Right renal pelvis (tissue), 4 donors: ENCODE measurements around the gene SORBS2. TPM values are rescaled to one million over a fixed set of nuclear protein-coding genes. Genes with fewer than 3 reads are reported as not detected.

Experiments
- DNase-seq, 4 donors: peaks; one replicate each; pipeline ENCODE4 v3.0.0-alpha.2; 2013; ENCODE audit warnings: low read depth in 4 of 4, low spot score in 3 of 4, missing footprints in 1 of 4
- polyA plus RNA-seq, 4 donors: library from polyadenylated mRNA; unstranded; fragments of 120-200 nt; gene quantifications; one replicate each; pipeline ENCODE4 v1.2.1, GENCODE V29; 2013; ENCODE audit not compliant: insufficient read length in 4 of 4

Gene SORBS2
- polyA plus RNA-seq, 4 donors = 68.7 to 80.9 (median 71.8) TPM

DNA sequence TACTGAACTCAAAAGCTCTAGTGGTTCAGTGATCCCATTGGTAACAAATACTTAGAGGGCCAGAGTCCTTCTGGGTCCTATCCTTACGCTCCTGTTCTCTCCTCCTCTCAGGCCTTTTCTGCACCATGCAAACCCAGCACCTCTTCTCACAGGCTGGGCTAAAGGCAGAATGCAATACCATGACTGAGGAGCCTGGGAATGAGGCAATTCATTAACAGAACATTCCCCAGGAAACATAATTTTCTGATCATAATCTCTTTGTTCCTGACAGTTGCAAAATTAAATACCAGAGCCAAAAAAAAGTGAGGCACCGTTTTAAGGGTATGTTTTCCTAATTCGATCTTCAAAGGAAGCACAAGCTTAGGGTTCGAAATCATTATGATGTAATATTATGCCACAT lies 9.0 kb downstream of the SORBS2 start:
- DNase-seq = no peak

DNA sequence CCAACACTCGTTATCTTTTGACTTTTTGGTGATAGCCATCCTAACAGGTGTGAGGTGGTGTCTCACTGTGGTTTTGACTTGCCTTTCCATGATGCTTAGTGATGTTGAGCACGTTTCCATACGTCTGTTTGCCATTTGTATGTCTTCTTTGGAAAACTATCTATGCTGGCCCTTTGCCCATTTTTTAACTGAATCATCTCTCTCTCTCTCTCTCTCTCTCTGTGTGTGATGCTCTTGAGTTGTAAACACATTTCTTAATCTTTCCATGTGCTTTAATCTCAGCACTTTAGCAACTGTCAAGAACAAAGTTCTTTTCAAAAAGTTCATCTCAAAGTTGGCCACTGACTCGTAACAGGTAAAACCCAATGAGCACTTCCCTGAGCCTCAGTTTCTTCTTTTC lies 10.5 kb downstream of the SORBS2 start:
- no peak for DNase-seq

DNA sequence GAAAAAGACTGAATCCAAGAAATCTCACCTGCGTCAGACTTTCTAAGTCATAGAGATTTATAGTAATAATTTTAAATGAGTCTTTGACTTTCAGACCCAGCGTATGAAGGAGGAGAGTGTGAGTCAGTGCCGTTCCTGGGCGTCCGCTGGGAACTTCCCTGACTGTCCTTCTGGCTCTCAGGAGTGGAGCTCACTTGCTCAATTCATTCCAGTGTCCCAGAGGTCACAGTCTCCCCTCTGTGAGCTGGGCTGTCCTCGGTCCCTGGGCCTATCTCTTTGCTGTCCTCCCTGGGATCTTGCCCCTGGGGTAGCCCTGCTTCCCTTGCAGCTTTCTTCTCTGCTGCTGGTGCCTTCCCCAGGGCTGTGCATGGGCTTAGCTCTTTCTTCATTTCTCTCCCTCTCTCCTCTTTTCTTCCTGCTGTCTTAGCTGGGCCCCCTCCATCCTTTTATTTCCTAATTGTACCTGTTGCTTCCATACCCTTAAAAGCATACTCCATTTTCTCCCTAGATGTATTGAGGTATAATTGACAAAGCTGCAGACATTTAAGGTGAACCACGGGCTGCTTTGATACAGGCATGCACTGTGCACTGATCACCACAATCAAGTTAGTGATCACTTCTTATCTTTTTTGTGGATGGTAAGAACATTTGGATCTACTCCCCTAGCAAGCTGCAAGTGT lies 11.6 kb downstream of the SORBS2 start:
- DNase-seq = no peak

DNA sequence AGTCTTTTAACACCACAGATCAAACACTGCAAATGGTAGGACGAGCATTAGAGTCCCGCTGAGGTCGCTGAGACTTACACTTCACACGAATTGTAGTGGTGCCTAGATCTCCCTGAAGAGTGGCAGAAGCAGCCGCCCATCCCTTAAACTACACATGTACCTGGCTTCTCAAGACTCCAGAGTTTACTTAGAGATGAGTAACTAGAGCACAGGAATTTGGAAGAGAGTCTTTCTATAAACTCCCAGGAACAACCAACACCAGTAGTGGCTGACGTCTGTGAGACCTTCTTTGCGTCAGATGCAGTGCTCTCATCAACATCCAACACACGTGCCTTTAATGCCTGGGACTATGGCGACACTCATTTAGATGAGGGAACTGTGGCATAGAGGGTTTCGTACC lies 12.6 kb downstream of the SORBS2 start:
- no peak for DNase-seq

DNA sequence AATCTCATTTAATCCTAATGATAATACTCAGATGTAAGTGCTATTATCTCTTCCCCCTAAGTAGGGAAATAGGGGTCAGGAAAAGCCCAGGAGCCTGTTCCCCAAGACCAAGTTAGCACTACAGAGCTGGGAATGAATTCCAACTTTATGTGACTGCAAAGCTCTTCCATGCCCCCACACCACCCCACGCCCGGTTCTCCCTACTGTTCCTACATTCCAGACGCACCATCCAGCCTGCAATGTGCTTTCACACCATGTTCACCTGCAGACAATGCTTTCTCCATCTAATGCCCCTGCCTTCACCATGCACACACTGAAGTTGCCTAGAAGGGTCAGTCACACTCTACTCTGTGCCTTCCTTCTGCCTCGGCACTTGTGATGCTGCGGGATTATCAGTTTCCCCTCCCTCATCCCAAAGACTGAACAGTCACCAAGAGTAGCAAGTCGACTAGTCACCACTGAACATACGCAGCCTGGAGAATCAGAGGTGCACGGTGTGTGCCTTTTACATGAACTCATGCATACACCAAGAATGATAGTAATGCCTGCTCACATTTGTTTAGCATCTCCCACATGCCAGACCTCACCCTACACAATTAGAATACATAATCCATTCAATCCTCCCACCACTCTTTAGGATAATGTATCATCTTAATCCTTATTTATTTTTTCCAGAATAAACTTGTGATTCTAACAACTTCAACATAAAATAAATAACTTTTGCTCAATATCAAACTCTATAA lies 14.2 kb downstream of the SORBS2 start:
- DNase-seq = no peak

DNA sequence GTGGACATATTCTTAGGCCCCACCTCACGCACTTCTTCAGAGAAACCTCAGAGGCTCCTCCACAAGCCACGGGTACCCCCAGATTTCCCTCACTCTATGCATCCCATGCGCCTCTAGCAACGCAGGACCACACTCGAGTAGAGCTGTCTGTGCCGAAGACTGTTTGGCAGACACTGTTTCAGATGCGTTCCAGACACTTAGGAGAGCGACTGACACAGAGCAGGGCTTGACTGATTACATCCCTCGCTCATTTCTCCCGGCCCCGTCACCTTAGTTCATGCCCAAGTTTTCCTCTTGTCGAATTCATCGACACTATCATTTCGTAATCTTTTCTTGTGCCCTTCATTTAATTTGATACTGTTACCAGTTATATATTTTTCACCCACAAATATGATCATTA lies 15.0 kb downstream of the SORBS2 start:
- DNase-seq = no peak

DNA sequence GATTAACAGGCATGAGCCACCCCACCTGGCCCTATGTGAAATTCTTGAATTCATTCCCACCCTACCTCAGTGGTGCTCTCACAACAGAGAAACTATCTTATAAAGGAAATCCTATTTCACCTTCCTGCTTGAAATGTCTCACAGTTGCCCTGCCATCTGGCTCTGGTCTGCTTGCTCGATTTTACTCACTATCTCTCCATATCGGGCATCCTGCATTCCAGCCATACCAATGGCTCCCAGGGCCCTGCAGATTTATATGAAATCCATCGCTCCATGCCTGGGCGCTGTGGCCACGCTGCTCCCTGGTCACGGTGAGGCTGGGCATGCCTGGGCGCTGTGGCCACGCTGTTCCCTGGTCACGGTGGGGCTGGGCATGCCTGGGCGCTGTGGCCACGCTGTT lies 15.8 kb downstream of the SORBS2 start:
- no peak for DNase-seq

DNA sequence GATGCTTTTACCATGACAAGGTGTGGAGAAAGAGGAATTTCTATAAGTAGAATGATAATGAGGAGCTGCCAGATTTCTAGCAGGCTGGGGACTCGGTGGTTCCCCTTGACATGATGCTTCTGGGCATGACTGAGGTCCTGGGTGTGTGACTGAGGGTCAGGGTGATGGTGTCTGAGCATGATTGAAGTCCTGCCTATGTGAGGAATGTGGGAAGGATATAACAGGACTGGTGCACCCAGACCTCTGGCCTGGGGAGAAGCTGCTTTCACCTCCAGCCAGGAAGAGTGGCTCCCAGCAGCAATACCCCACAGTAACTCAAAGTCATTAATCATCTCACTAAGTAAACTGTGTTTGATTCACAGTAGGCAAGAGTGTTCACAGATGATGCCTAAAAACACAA lies 17.4 kb downstream of the SORBS2 start:
- no peak for DNase-seq

DNA sequence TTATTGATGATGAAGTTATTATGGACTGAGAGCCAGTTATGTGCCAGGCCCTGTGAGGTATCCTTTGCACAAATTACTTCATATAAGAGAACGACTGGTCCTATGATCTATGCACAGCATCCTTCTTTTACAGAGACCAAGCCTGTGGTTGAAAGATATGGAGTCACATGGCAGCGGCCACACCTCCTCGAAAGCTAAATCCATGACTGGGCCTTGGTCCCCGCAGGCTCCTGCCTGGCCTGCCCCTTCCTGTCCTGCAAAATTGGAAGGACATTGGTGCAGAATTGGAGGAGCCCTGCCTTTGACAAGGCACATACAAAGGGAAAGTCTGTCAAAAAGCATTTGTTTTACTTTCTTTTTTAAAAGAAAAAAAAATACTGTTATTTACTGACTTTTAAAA lies 18.3 kb downstream of the SORBS2 start:
- no peak for DNase-seq

DNA sequence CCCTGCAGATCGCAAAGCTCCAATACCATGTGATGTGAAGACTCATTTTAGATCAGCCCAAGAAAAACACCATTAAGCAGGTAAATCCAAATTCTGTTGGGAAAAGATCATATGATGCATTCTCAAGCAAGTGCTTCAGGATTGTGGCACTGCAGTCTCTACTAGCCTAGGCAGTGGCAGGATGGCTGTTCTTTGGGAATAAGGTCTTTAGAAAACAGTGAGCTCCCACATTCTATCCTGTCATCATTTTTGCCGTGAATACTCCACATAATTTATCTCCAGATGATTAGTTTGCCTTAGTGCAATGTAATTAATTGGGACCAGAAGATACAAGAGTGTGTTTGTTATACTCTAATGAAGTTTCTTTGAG lies 18.9 kb downstream of the SORBS2 start:
- no peak for DNase-seq

DNA sequence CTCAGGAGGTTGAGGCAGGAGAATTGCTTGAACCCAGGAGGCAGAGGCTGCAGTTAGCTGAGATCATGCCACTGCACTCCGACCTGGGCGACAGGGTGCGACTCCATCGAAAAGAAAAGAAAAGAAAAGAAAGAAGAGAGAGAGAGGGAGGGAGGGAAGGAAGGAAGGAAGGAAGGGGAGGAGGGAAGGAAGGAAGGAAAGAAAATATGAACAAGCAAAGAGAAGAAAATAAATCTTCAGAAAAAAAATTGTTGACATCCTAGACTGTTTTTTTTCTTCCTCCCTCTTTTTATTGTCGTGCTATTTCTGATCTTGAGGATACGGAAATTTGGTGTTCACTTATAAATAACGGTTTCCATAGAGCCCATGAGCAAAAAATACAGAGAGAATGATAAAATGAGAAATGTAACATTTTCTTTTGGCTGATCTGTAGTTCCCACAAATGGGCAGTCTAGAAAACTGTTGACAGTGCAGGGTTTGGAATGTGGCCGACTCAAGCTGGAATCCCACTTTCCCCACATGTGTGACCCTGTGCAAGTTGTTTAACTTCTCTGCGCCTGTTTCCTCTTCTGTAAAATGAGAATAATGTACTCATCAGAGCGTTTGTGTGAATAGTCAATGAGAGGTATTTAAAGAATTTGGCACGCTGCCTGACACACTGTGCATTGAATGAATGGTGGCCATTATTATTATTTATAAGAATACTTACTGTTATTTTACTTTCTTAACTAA lies 19.4 kb downstream of the SORBS2 start:
- DNase-seq = peak in 1 of 4 donors; percentile 45

DNA sequence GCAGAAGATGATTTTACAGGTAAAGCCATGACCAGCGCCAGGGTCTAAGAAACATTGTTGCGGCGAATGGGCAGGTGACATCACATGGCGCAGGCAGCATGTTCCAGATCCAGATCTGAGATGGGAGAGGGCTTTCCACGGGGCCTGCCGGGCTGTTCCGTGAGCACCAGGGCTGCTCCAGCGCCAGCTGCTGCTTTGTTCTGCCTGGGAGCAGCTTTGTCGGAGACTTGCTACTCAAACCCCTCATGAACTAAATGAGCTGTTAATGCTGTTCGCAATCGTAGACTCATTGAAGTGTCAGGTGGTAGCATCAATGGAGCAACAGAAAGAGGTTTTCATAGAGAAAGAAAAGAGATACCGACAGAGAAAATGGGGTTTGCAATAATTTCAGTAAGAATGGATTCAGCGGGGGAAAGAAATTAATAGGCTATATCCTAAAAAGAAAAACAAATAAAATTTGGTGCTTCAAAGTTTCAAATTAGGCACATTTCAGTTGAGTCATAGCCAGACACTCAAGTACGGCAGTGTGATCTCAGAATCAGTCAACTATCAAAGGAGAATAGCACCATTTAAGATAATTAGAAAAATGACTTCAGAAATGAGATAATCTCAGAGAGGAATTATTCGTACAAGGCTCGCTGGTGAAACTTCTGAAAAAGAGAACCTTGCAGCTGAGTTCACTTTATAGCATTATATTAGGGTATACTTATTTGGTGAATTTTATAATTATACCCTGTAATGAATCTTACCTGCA lies 23.9 kb downstream of the SORBS2 start:
- DNase-seq = no peak

DNA sequence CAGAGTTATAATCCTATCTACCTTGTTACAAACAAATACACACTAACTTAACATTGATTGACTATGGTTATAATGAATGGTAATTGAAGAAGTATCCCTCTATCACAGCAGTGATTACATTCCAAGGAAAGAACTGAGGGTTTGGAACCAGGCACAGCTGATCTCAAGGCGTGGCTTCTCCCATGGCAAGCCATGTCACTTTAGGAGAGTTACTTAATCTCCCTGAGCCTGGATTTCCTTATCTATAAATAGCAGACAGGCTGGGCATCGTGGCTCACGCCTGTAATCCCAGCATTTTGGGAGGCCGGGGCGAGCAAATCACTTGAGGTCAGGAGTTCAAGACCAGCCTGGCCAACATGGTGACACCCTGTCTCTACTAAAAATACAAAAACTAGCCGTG lies 25.6 kb downstream of the SORBS2 start:
- DNase-seq = no peak

DNA sequence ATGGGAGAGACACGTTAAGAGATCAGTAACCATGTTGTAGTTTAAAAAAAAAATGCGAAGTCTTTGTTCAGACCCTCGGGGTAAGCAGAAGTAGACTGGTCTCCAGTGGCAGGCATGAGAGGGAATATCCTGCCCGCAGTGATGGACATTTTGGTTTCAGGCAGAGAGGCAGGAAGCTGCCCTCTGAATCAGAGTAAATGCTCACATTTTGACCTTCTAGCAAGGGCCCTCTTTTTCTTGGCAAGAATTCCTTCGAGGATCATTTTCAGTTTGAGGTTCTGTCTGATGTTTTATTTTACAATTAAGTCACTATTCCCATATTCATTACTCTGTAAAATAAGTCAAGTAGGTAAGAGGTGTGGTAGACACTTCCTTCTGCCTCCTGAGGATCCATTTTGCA lies 28.4 kb downstream of the SORBS2 start:
- no peak for DNase-seq

DNA sequence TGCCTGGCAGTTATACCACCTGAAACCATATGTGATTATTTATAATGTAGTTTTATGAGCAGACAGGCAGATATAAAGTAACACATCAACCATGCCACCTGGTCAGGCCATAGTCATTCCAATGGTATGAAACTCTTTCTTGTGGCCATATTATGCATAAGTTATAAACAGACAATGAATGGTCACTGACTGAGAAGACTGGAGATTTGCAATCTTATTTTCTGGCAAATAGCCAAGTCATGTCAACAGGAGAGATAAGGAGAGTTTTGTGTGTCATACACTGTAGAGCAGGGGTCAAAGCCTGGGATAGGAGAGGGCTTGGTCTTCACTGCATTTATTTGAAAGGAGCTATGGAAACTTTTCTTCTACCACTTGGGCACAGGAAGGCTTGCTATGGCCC lies 29.5 kb downstream of the SORBS2 start:
- DNase-seq = no peak

DNA sequence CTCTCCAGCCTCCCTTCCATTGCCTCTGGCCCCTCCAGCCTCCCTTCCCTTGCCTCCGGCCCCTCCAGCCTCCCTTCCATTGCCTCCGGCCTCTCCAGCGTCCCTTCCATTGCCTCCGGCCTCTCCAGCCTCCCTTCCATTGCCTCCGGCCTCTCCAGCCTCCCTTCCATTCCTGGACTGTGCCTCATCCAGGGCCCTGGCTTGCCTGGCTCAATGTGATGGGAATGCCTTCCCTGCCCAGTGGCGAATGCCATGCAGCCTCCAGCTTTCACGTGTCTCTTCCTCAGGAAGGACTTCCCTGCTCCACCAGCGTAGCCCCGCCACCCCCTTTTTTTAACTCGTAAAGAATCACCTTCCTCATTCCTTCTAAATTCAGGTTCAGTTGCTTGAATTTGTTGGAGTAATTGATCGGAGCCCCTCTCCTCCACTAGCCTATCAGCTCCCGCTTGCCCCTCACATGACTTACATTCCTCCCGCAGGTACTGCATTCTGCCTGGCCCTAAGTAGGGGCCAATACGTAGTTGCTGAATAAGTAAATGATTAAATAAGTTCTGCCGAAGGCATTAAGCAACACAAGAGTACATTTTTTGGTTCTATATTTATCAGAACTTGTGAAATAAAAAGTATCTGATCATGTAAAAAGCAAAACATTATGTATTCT lies 30.3 kb downstream of the SORBS2 start:
- no peak for DNase-seq

DNA sequence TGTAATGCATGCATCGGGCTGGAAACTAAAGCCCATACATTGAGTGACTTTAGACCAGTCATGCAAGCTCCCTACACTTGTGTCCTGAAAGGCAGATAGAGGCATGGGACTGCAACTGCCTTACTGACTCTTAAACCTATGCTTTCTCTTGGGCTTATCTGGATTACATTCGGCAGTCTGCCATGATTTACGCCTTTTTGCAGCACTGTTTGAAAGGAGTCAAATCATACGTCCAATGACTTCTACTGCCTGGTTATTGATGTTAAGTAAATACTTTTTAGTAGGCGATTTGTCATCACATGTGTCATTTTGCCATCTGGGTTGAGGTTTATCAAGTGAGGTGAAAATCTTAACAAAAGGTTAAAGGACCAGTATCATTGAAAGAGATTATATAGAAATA lies 31.5 kb downstream of the SORBS2 start:
- DNase-seq = no peak

DNA sequence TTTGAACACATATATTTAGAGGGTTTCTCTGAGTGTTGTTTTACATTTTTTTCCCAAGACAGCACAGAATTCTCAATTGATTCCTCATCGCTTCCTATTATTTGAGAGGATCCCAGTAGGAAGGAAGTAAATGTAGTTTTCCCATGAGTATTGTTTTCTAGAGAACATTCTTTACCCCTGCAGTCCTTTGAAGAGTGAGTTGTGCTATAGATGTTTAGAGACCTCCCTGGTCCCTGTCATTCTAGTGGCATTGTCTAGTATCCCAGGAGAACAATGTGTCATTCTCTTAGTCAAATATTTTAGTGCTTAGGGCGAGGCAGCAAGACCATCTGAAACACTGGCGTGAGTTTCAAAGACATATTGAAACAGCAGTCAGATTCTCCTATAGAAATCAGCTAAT lies 32.5 kb downstream of the SORBS2 start:
- no peak for DNase-seq

DNA sequence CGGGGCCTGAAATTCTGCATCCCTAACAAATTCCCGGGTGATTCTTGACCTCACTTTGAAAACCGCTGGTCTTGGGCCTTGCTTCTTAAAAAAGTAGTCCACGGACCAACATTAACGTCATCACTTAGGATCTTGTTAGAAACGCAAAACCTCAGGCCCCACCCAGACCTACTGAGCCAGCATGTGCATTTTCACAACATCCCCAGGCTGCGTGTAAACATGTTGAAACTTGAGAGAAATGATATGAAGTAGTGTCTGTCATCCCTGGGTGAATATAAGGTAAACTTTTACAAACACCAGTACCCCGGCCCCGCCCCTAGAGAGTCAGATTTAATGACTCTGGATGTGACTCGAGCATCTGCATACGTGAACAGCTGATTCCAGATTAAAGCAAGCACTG lies 33.7 kb downstream of the SORBS2 start:
- no peak for DNase-seq

DNA sequence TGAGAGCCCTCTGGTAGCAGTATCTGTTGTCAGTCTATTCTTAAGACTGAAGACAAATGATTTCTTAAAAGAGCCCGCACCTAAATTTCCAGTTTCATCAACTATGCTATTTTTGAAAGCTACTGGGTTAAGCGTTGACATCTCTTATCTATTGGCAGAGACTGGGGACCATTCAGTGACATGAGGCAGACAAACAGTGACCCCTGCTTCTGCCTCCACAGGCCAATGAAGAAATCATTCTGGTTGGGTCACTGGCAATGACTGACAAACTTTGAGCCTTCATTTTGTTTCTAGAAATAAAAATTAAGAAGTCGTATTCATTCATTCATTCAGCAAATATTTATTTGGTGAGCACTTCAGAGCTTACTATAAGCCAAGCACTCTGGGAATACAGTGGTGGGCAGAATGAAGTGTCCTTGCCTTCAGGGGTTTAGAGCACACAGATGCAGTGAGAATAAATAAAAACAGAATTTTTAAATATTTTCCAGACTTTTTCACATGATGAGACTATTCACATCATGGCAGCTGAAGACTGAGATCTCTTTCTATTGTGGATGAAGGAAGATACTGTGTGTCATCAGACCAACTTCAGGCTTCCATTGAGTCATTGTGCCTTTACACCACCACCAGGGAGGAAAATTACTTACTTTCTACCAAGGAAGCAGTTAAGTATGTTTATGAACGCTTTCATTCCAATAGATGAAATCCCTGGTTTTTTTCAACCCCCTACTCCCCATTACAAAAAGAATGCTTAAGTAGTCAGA lies 36.0 kb downstream of the SORBS2 start:
- no peak for DNase-seq
